ENCODE data around the gene GRAMD4.

- TF ChIP-seq CTCF (IDR thresholded peaks at IDR 0.05; ENCODE audit: low read length) (no peak), EZH2 (IDR thresholded peaks at IDR 0.05; ENCODE audit: borderline replicate concordance, low read length) (no peak)
Measured at GRCh38 chr22:46682011-46682731, 62.0 kb downstream of the GRAMD4 start.

All from OCI-LY1 (cell line).